WTC11 (cell line): Measurements from ENCODE around the gene UBN1. TPM values are rescaled to one million over a fixed set of nuclear protein-coding genes. Genes with fewer than 3 reads are reported as not detected.

ENCODE experiments used
- ATAC-seq: fragments of 200-7000 bp; cut with Tn5 transposase; 2 replicates; pipeline ENCODE4 v1.10.0; 2021; ENCODE audit warnings: mild to moderate bottlenecking, moderate library complexity
- CTCF ChIA-PET: fragments of 300-600 bp; sonication (Branson Sonifier 250); formaldehyde crosslinking; loops from one replicate; lab custom pipeline; 2021; ENCODE audit warnings: antibody characterized with exemption; lab: Charles Lee
- POLR2A ChIA-PET: fragments of 350-600 bp; sonication (Branson Sonifier 250); formaldehyde crosslinking; loops from one replicate; lab custom pipeline; 2021; ENCODE audit warnings: antibody characterized with exemption; lab: Charles Lee
- DNase-seq: peaks from one replicate; pipeline ENCODE4 v3.0.0; 2021; ENCODE audit warnings: low spot score
- H3K27ac Mint-ChIP-seq: 2 replicates; pipeline ENCODE4 v1.8.0; 2021; ENCODE audit warnings: mixed read lengths
- H3K27me3 Mint-ChIP-seq: 2 replicates; pipeline ENCODE4 v1.8.0; 2021; ENCODE audit warnings: low read depth, mild to moderate bottlenecking, moderate library complexity, mixed read lengths
- H3K36me3 Mint-ChIP-seq: 2 replicates; pipeline ENCODE4 v1.8.0; 2021; ENCODE audit warnings: mixed read lengths
- H3K4me1 Mint-ChIP-seq: 2 replicates; pipeline ENCODE4 v1.8.0; 2022; ENCODE audit warnings: mixed read lengths
- H3K4me3 Mint-ChIP-seq: 2 replicates; pipeline ENCODE4 v1.8.0; 2021; ENCODE audit warnings: mild to moderate bottlenecking, moderate library complexity, mixed read lengths
- H3K9me3 Mint-ChIP-seq: 2 replicates; pipeline ENCODE4 v1.8.0; 2021; ENCODE audit warnings: mixed read lengths
- ATF1 ChIP-seq: sonication (generic); formaldehyde crosslinking; IDR thresholded peaks from 2 replicates; pipeline ENCODE4 v1.8.1; 2023; ENCODE audit warnings: mild to moderate bottlenecking, moderate library complexity, missing genetic modification reagents
- CDX4 ChIP-seq: fragments of 250-450 bp; sonication (Bioruptor Pico); IDR thresholded peaks from 2 replicates; pipeline ENCODE4 v1.9.0; 2021; ENCODE audit warnings: moderate library complexity, mild to moderate bottlenecking, inconsistent platforms, borderline replicate concordance
- E2F5 ChIP-seq: sonication (generic); formaldehyde crosslinking; IDR thresholded peaks from 2 replicates; pipeline ENCODE4 v1.8.1; 2022; ENCODE audit warnings: mild to moderate bottlenecking, moderate library complexity, missing genetic modification reagents
- EMX1 ChIP-seq: fragments of 250-450 bp; sonication (Bioruptor Pico); IDR thresholded peaks from 2 replicates; pipeline ENCODE4 v1.8.0; 2021; ENCODE audit warnings: mild to moderate bottlenecking
- ERG ChIP-seq: fragments of 250-450 bp; sonication (Bioruptor Pico); IDR thresholded peaks from 2 replicates; pipeline ENCODE4 v1.8.0; 2021; ENCODE audit warnings: mild to moderate bottlenecking
- ESRRA ChIP-seq: sonication (generic); formaldehyde crosslinking; IDR thresholded peaks from 2 replicates; pipeline ENCODE4 v1.8.1; 2022; ENCODE audit warnings: mild to moderate bottlenecking, missing genetic modification reagents, borderline replicate concordance
- FOXJ3 ChIP-seq: sonication (generic); formaldehyde crosslinking; IDR thresholded peaks from 2 replicates; pipeline ENCODE4 v1.9.0; 2021; ENCODE audit warnings: missing genetic modification reagents, mild to moderate bottlenecking, borderline replicate concordance
- FOXP1 ChIP-seq: sonication (generic); formaldehyde crosslinking; IDR thresholded peaks from 2 replicates; pipeline ENCODE4 v1.8.0; 2022; ENCODE audit warnings: missing genetic modification reagents, mild to moderate bottlenecking, moderate library complexity, borderline replicate concordance
- HMGA2 ChIP-seq: fragments of 250-450 bp; sonication (Bioruptor Pico); IDR thresholded peaks from 2 replicates; pipeline ENCODE4 v1.4.0; 2021; ENCODE audit warnings: mild to moderate bottlenecking, moderate library complexity
- IRF2 ChIP-seq: sonication (generic); formaldehyde crosslinking; IDR thresholded peaks from 2 replicates; pipeline ENCODE4 v1.8.0; 2022; ENCODE audit warnings: low read depth, missing genetic modification reagents, borderline replicate concordance
- MAX ChIP-seq: sonication (generic); formaldehyde crosslinking; IDR thresholded peaks from 2 replicates; pipeline ENCODE4 v1.8.0; 2022; ENCODE audit warnings: mild to moderate bottlenecking, missing genetic modification reagents
- NFYB ChIP-seq: sonication (generic); formaldehyde crosslinking; conservative IDR thresholded peaks from 2 replicates; pipeline ENCODE4 v1.8.0; 2022; ENCODE audit warnings: low read depth, missing genetic modification reagents
- NR2C2 ChIP-seq: sonication (generic); formaldehyde crosslinking; IDR thresholded peaks from 2 replicates; pipeline ENCODE4 v1.8.0; 2022; ENCODE audit warnings: mild to moderate bottlenecking, missing genetic modification reagents
- OVOL2 ChIP-seq: fragments of 250-450 bp; sonication (Bioruptor Pico); IDR thresholded peaks from 2 replicates; pipeline ENCODE4 v1.9.0; 2021; ENCODE audit warnings: mild to moderate bottlenecking, borderline replicate concordance
- RELA ChIP-seq: sonication (generic); formaldehyde crosslinking; IDR thresholded peaks from 2 replicates; pipeline ENCODE4 v1.8.1; 2022; ENCODE audit warnings: missing genetic modification reagents, mild to moderate bottlenecking, borderline replicate concordance
- SMAD3 ChIP-seq: sonication (generic); formaldehyde crosslinking; IDR thresholded peaks from 2 replicates; pipeline ENCODE4 v1.8.0; 2022; ENCODE audit warnings: missing genetic modification reagents, mild to moderate bottlenecking, borderline replicate concordance
- TEAD4 ChIP-seq: sonication (generic); formaldehyde crosslinking; IDR thresholded peaks from 2 replicates; pipeline ENCODE4 v1.8.0; 2022; ENCODE audit warnings: mild to moderate bottlenecking, missing genetic modification reagents
- TP53 ChIP-seq: sonication (generic); formaldehyde crosslinking; IDR thresholded peaks from 2 replicates; pipeline ENCODE4 v1.8.1; 2023; ENCODE audit warnings: mild to moderate bottlenecking, missing genetic modification reagents
- ZMAT4 ChIP-seq: fragments of 250-450 bp; sonication (Bioruptor Pico); IDR thresholded peaks from 2 replicates; pipeline ENCODE4 v1.9.0; 2021; ENCODE audit warnings: mild to moderate bottlenecking
- ZNF138 ChIP-seq: sonication (generic); formaldehyde crosslinking; conservative IDR thresholded peaks from 2 replicates; pipeline ENCODE4 v1.8.1; 2022; ENCODE audit warnings: mild to moderate bottlenecking, moderate library complexity, missing genetic modification reagents
- ZNF219 ChIP-seq: sonication (generic); formaldehyde crosslinking; IDR thresholded peaks from 2 replicates; pipeline ENCODE4 v1.8.0; 2023; ENCODE audit warnings: missing genetic modification reagents, mild to moderate bottlenecking, borderline replicate concordance
- ZNF317 ChIP-seq: sonication (generic); formaldehyde crosslinking; IDR thresholded peaks from 2 replicates; pipeline ENCODE4 v1.8.1; 2023; ENCODE audit warnings: low read depth, mild to moderate bottlenecking, moderate library complexity, missing genetic modification reagents, borderline replicate concordance
- ZNF416 ChIP-seq: fragments of 250-450 bp; sonication (Bioruptor Pico); IDR thresholded peaks from 2 replicates; pipeline ENCODE4 v1.9.0; 2021; ENCODE audit warnings: mild to moderate bottlenecking, inconsistent platforms
- ZNF671 ChIP-seq: fragments of 250-450 bp; sonication (Bioruptor Pico); IDR thresholded peaks from 2 replicates; pipeline ENCODE4 v1.8.0; 2021; ENCODE audit warnings: mild to moderate bottlenecking
- total RNA-seq: library from RNA; stranded (reverse); gene quantifications from 3 replicates; pipeline ENCODE4 v1.2.3, GENCODE V29; 2021

The UBN1 gene
- total RNA-seq, 1 experiment from 2014 or later: 38.5 TPM

- CTCF ChIA-PET: no interaction called here
- Mint-ChIP-seq H3K9me3 (no peaks in the 10 kb centered on the region), H3K27ac (no peak overlapping the region), H3K36me3 (peaks cover 64% of the 10 kb centered on the region), H3K4me3 (no peak overlapping the region), H3K27me3 (no peaks in the 10 kb centered on the region), H3K4me1 (no peaks in the 10 kb centered on the region)
- TF ChIP-seq FOXJ3 (CRISPR knock-in tag): no peak
- no peak for ATAC-seq
- DNase-seq: no peak
- POLR2A ChIA-PET: no interaction called here
These were observed 31.8 kb downstream of the UBN1 start for GRCh38 chr16:4879049-4879448.

- H3K36me3 Mint-ChIP-seq: peaks cover 67% of the 10 kb centered on the region
These were observed 32.8 kb downstream of the UBN1 start for GRCh38 chr16:4880006-4880580.

GRCh38 chr16:4882000-4882632 is 34.8 kb downstream of the UBN1 start:
- no peak for DNase-seq
- Mint-ChIP-seq H3K27ac (no peak overlapping the region), H3K27me3 (no peaks in the 10 kb centered on the region), H3K9me3 (no peaks in the 10 kb centered on the region), H3K4me3 (no peak overlapping the region), H3K4me1 (no peaks in the 10 kb centered on the region), H3K36me3 (peaks cover 74% of the 10 kb centered on the region)
- POLR2A ChIA-PET: no interaction called here
- CTCF ChIA-PET: no interaction called here
- TF ChIP-seq HMGA2 (CRISPR knock-in tag) (no peak), ZNF317 (CRISPR knock-in tag) (no peak), ATF1 (CRISPR knock-in tag) (no peak)
- ATAC-seq: no peak

More at GRCh38 chr16:4880006-4880580, 32.8 kb downstream of the UBN1 start:
- no peaks in the 10 kb centered on the region for H3K27me3 Mint-ChIP-seq
- ChIA-PET CTCF (interaction anchor here (1.0 kb wide), 1 partner anchor 78 kb away, joined by 3 read pairs; the partner anchor contains the start of gene SEC14L5), POLR2A (no interaction called here)
- no peak for TF ChIP-seq EMX1 (CRISPR knock-in tag)
- TF ChIP-seq ZNF219 (CRISPR knock-in tag): no peak
- TF ChIP-seq E2F5 (CRISPR knock-in tag): no peak
- no peak for TF ChIP-seq ERG (CRISPR knock-in tag)
- TF ChIP-seq CDX4 (CRISPR knock-in tag): no peak
- TF ChIP-seq TP53: no peak
- no peak for TF ChIP-seq ZNF138 (CRISPR knock-in tag)
- no peak for TF ChIP-seq ZMAT4 (CRISPR knock-in tag)
- TF ChIP-seq MAX (CRISPR knock-in tag): no peak
- TF ChIP-seq TEAD4 (CRISPR knock-in tag): no peak
- no peak for TF ChIP-seq ESRRA (CRISPR knock-in tag)
- no peak for TF ChIP-seq SMAD3 (CRISPR knock-in tag)
- TF ChIP-seq ZNF416 (CRISPR knock-in tag): no peak
- TF ChIP-seq OVOL2: no peak
- TF ChIP-seq NFYB (CRISPR knock-in tag): no peak
- TF ChIP-seq IRF2: no peak
- no peak for TF ChIP-seq NR2C2 (CRISPR knock-in tag)
- no peak for TF ChIP-seq RELA (CRISPR knock-in tag)
- TF ChIP-seq ZNF671: no peak
- no peak for TF ChIP-seq FOXP1
- no peaks in the 10 kb centered on the region for H3K4me1 Mint-ChIP-seq
- DNase-seq: no peak
- ATAC-seq: no peak
- no peak overlapping the region for H3K27ac Mint-ChIP-seq
- H3K4me3 Mint-ChIP-seq: no peak overlapping the region
- H3K9me3 Mint-ChIP-seq: no peaks in the 10 kb centered on the region
